ENCODE data around the gene SQOR.

SQOR gene

GRCh38 chr15:45634432-45635190 is at the start of gene SQOR:
SQOR (plus strand) TSS chr15:45635029; CDS start chr15:45658924, 23,895 bp downstream.
- peak; percentile 42 to 70 (median 42) for DNase-seq (ENCODE audit: low read depth in 2 of 3, low spot score in 1 of 3)

- no peak for DNase-seq (ENCODE audit: low read depth in 2 of 3, low spot score in 1 of 3)
Observed at GRCh38 chr15:45585069-45585791, 49.6 kb upstream of the SQOR start.

GRCh38 chr15:45586125-45586524 is 48.7 kb upstream of the SQOR start:
- DNase-seq (ENCODE audit: low read depth in 2 of 3, low spot score in 1 of 3): no peak

- DNase-seq (ENCODE audit: low read depth in 2 of 3, low spot score in 1 of 3): no peak
Observed at GRCh38 chr15:45586601-45587094, 48.2 kb upstream of the SQOR start.

GRCh38 chr15:45587095-45587862 is 47.5 kb upstream of the SQOR start, which contains the start of gene BLOC1S6:
BLOC1S6 (plus strand) TSS chr15:45587379; CDS start chr15:45587444, 65 bp downstream.
- DNase-seq (ENCODE audit: low read depth in 2 of 3, low spot score in 1 of 3): peak; percentile 77 to 81 (median 80)

GRCh38 chr15:45587863-45588170 is 47.0 kb upstream of the SQOR start:
- DNase-seq (ENCODE audit: low read depth in 2 of 3, low spot score in 1 of 3): no peak

GRCh38 chr15:45588219-45588875 is 46.5 kb upstream of the SQOR start:
- no peak for DNase-seq (ENCODE audit: low read depth in 2 of 3, low spot score in 1 of 3)

- no peak for DNase-seq (ENCODE audit: low read depth in 2 of 3, low spot score in 1 of 3)
Observed at GRCh38 chr15:45589256-45589655, 45.6 kb upstream of the SQOR start.

GRCh38 chr15:45594319-45594718 is 40.5 kb upstream of the SQOR start:
- no peak for DNase-seq (ENCODE audit: low read depth in 2 of 3, low spot score in 1 of 3)

GRCh38 chr15:45594835-45595530 is 39.8 kb upstream of the SQOR start:
- no peak for DNase-seq (ENCODE audit: low read depth in 2 of 3, low spot score in 1 of 3)

GRCh38 chr15:45603881-45604280 is 30.9 kb upstream of the SQOR start:
- DNase-seq (ENCODE audit: low read depth in 2 of 3, low spot score in 1 of 3): no peak

GRCh38 chr15:45604326-45604725 is 30.5 kb upstream of the SQOR start:
- DNase-seq (ENCODE audit: low read depth in 2 of 3, low spot score in 1 of 3): no peak

- no peak for DNase-seq (ENCODE audit: low read depth in 2 of 3, low spot score in 1 of 3)
Observed at GRCh38 chr15:45606413-45606812, 28.4 kb upstream of the SQOR start.

GRCh38 chr15:45606841-45607240 is 28.0 kb upstream of the SQOR start:
- DNase-seq (ENCODE audit: low read depth in 2 of 3, low spot score in 1 of 3): no peak

- no peak for DNase-seq (ENCODE audit: low read depth in 2 of 3, low spot score in 1 of 3)
Observed at GRCh38 chr15:45611305-45611704, 23.5 kb upstream of the SQOR start.

- no peak for DNase-seq (ENCODE audit: low read depth in 2 of 3, low spot score in 1 of 3)
Observed at GRCh38 chr15:45612790-45613415, 21.9 kb upstream of the SQOR start.

- no peak for DNase-seq (ENCODE audit: low read depth in 2 of 3, low spot score in 1 of 3)
Observed at GRCh38 chr15:45616901-45617323, 17.9 kb upstream of the SQOR start.

GRCh38 chr15:45618813-45619212 is 16.0 kb upstream of the SQOR start:
- no peak for DNase-seq (ENCODE audit: low read depth in 2 of 3, low spot score in 1 of 3)

GRCh38 chr15:45628136-45628535 is 6.7 kb upstream of the SQOR start:
- no peak for DNase-seq (ENCODE audit: low read depth in 2 of 3, low spot score in 1 of 3)
